GM21381 (cell line): ENCODE measurements around the gene CDK5R1.
"Not testable (repeated sequence)": the region's sequence is repeated elsewhere in the genome, so short reads cannot be mapped to it uniquely, and the experiment has no call there.

Experiments used
- ATAC-seq: cut with Tn5 transposase; IDR thresholded peaks from one replicate; pipeline ENCODE4 v1.9.1; 2021; ENCODE audit warnings: mild to moderate bottlenecking, moderate library complexity; ENCODE audit not compliant: unreplicated experiment

Gene CDK5R1

DNA sequence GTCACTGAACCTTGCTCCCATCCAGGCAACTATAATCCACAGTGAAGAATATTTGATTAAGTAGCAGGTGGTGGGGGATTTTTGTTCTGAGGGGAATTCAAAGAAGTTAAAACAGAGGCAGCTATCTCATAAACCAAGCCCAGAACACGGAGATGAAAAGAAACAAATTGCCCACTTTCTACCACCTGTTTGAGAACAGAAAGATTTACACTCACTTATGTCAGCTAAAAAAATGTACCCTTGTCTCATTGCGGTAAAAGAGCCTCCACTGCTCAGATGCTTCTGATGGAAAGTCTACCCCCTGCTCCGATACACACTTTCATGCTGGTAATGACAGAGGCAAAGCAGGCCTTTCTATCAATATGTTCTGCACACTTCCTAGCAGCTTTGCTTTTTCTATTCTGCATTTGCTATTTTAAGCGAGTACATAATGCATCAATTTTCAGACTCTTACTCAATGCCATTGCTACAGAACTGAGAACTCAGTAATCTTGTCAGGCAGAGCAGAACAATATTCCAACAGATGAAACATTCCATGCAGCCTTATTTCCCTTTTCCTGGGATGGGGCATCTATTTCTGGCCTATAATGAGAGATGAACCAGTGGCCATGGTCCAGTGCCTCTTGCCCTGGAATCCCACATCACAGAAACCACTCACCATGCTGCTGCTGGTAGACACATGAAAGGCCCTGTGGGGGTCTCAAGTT lies 29.0 kb downstream of the CDK5R1 start:
- ATAC-seq = no peak

DNA sequence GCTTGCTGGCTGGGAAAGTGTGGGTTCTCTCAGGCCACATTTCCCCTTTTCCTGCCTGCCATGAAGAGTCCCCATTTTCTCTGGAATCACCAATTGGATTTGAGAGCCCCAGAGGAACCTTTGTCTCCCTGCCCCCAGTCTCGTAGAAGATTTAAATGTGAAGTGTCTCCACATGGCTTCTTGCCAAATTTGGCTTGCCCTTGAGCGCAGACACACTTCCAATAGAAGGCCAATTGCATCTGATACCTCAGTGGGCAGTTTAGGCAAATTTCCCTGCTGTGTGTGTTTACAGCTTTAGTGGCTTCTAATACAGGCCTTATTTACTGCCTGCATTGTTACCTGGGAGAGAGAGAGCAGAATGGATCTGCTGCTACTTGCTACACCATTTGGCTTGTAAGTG lies 29.7 kb downstream of the CDK5R1 start:
- no peak for ATAC-seq

DNA sequence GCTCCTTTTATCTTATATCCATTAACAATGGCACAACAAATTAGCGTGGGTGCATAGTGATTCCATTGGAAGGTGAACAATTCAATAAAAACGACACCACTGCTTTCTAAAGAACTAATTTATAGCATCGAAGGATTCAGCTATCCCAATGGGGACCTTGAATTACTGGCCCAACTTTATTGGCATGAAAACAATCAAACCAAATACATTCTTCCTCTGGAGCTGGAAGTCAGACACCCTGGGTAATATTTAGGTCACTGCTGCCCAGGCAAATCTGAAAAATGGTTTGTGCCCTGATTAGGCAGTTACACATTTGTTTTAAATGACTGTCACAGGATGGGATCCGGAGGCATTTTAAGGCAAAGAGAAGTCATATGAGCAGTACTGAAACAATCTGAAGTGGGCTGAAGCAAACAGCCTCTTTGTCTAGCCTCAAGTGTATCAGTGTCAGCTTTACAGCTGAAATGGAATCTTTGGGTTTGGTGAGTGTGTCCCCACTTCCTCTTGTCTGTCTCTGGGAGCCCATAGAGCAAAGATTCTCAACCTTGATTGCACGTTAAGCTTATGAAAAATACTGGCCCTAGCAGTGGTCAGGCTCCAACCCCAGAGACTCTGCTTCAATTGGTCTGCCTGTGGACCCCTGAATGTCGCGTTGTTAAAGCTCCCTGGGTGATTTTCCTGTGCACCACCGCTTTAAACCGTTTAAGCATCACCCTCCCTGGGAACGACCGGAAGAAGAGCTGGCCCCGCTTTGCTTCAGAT lies 30.3 kb downstream of the CDK5R1 start:
- no peak for ATAC-seq

DNA sequence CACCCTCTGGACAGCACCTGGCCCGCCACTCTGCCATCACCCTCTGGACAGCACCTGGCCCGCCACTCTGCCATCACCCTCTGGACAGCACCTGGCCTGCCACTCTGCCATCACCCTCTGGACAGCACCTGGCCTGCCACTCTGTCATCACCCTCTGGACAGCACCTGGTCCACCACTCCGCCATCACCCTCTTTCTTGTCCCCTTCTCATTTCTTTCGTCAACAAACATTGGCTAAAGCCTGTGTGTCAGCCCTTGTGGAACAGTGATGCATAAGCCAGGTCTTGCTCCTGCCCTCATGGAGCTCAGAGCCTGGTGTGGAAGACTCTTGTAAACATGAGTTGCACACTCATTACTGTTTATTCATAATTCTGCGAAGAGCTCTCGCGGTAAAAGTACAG lies 31.2 kb downstream of the CDK5R1 start:
- no peak for ATAC-seq

DNA sequence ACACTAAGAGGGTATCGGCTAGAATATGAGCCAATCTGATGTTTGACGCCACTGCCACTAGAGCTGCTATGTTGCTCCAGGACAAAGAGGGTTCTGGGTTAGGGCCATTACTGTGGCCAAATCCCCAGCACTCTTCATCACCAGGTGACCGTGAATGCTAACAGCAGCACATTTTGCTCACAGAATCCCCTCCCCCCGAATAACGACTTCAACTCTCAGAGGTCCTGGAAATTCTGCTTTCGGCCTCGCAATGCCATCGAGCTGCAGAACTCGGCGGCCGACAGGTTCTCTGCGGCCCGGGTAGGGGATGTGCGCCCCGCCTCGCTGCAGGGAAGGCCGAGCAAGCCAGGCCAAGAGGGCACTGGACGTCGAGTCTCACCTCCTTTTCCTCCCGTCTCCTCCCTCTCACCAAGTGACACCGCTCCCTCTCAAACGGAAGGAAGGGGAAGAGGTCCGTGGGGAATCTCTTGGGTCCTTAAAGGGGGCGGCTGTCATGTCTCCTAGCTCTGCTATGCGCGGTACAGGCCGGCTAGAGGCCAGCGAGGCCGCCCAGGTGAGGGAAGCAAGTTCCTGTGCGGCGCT lies 31.9 kb downstream of the CDK5R1 start:
- ATAC-seq = no peak

DNA sequence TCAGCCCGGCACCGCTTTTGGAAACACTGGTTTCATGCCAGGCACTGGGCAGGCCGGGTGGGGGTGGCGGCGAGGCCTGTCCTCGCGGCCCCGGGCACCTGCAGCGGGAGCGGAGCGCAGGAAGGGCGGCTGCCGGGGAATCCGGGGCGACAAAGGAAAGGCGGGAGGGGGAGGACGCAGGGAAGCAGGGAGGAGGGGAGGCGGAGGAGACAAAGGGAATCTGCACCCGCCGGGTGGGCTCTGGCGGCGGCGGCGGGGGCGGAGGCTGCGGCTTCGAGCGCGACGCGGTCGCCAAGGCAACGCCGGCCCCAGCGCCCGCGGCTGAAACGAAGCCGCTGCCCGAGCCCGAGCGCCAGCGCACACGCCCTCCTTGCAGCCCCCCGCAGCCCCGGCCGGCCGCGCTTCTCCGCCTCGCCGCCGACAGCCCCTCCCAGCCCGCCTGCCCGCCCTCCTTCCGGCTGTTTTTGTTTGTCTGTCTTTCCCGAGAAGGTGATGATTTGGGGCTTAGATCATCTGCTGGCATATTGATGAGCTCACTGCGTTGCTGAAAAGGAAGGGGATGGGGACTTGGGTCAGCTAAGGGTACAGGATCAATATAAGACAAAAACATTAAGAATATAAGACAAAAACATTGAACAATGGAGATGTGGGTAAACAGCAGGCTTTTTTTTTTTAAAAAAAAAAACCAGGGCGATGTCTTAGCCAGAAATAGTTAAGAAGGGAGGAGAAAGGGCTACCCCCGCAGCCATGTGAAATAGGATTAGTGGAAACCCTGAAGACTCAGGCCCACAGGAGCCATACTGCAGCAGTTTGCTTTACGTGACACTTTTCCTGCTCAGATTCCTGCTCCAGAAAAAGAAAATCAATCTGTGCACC lies 32.7 kb downstream of the CDK5R1 start:
- peak; percentile 41 for ATAC-seq

DNA sequence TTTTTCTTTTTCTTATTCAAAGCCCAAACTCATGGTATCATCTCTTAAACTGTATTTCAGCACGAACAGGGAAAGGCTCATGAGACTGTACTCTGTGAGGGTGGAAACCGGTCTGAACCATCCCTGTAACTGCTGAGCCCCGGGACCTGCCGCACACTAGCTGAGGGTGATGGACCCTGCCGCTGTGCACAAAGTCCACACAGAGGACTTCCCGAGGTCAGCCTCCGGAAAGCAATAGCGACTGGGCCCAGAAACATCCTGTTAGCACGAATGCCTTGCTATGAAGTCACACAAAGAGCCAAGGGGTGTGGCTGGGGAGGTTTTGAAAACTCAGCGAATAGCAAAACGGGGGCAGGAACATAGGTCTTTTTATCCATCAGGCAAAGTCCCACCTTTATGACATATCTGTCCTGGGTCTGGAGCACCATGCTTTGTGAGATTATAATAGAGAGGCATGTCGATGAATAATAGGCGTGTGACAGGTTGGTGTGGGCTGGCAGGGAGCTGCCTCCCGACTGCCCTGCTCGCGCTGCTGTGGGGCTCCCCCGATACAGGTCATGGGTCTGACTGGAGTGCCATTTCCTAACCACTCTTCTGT lies 33.4 kb downstream of the CDK5R1 start:
- ATAC-seq = no peak

DNA sequence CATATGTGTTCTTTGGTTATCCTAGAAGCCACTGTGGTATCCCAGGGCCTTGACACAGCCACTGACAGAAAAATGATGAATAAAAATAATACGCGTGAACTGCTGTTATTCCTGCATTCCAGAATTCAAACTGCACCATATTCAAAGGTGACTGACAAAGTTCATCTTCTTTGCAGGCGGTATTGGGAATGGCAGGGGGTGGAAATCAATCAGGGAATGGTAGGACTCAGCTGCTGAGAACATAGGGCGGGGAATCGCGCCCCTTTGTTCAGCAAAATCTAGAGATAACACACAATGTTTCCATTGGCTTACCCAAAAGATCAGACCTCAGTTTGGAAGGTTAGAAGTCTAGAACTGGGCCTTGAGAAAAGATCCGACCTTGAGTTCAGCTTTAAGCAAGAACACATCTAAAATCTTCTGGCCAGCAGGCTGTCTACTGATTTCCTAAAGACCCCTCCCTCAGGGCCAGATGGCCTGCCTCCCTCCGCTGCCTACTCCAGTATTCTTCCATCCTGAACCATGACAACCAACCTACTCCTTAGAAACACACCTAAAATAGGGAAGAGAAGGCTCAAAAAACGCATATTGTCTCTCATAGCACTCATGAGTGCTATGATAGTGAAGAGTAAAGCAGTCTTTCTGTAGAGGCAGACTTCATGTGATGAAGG lies 34.1 kb downstream of the CDK5R1 start:
- ATAC-seq = no peak

DNA sequence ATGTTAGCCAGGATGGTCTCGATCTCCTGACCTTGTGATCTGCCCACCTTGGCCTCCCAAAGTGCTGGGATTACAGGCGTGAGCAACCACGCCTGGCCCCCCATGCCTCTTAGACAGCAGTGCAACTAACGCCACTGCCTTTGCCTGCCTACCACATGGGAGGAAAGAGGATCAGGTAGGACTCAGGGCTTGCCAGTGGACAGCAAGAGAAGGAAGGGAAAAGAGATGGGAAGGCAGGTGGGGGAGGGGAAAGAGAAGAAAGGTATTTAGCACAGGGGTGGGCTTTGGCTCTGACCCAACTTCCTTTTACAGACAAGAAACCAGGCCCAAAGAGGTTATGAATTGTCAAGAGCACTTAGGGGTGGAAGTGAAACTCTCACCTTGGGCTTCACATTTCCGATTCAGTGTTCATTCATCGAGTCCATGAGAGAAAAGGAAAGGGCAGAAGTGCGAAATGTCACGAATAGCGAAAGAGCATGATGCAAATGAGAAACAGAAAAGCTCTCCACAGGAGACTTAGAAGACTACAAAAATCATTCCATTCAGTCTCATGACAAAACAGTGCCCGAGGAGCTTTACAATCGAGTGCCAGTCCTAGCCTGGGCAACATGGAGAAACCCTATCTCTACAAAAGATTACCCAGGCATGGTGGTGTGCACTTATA lies 36.4 kb downstream of the CDK5R1 start:
- ATAC-seq = peak; percentile 45

DNA sequence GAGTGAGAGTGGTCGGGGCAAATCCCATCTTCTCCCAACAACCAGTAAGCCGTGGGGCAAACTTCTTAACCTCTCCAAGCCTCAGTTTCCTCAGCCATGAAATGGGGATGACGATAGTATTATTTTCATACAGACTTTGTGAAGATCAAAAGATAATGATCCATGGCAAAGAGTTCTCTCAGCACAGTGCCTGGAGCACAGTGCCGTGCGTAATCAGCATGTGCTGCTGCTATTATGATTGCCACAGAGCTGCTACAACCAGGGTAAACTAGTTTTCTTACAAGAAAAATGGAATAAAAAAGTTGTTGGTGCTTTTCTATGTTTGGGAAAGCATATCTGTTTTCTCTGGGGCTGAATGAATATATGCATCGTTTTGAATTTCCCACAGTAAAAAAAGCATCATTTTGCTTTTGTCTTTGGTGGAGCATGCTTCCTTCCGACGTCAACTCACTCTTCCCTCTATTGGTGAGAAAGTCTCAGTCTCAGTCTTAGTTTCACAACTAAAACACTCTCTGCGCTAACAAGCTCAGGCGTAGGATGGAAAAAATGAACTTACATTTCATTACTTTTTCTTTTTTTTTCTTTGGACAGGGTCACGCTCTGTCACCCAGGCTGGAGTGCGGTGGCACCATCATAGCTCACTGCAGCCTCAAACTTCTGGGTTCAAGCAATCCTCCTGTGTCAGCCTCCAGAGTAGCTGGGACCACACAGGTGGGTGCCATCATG lies 37.2 kb downstream of the CDK5R1 start:
- ATAC-seq = peak; percentile 42

DNA sequence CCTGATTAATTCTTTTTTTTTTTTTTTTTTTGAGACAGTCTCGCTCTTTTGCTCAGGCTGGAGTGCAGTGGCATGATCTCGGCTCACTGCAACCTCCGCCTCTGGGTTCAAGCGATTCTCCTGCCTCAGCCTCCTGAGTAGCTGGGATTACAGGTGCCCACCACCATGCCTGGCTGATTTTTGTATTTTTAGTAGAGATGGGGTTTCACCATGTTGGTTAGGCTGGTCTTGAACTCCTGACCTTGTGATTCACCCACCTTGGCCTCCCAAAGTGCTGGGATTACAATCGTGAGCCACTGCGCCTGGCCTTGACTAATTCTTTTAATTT lies 37.7 kb downstream of the CDK5R1 start:
- ATAC-seq = not testable (repeated sequence)

DNA sequence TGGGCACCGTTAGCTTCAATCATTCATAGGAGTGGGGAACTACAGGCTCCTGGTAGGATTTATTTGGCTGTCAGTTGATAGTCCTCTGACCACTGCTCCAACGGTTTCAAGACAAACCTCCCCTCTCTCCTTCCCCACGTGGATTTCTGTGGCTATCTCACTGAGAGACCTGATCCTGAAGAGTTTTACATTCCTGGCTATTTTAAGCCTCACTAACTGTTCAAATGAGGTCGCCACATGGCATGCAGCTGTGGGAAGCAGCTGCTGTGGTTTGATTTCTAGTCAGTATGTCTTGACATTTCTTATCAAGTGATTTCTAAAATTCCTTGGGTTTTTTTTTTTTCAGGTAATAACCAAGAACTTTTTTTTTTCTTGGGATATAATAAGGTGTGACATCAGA lies 38.3 kb downstream of the CDK5R1 start:
- no peak for ATAC-seq

DNA sequence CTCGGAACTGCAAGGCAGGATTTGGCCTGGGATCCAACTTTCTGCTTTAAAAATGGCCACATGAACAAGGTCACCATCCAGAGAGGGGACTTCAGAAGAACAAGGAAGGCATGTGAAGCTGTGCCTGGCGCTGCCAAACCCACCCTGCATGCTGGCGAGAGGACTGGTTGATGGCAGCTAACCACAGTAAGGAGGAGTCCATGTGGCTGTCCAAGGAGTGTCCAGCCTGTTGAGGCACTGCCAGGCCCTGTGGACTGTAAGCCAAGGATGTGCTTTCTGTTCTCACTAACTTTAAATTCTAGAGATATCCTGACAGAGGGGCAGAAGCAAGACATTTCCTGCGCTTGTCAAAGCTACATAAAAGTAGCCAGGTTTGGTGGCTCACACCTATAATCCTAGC lies 40.4 kb downstream of the CDK5R1 start:
- ATAC-seq = no peak

DNA sequence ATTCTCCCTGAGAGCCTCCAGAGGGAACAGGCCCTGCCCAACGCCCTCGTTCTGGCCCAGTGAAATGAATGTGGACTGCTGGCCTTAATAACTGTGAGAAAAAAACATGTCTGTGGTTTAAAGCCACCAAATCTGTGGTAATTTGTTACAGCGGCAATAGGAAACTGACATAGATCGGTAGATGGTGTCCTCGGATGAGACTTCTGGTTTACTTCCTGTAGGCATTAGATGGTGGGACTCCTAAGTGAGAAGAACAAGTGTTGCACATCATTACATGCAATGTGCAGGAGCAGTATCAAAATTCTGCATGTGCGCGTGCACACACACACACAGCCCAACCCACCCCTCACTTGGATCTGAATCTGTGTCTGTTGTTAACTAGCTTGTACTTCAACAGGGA lies 42.0 kb downstream of the CDK5R1 start:
- no peak for ATAC-seq

DNA sequence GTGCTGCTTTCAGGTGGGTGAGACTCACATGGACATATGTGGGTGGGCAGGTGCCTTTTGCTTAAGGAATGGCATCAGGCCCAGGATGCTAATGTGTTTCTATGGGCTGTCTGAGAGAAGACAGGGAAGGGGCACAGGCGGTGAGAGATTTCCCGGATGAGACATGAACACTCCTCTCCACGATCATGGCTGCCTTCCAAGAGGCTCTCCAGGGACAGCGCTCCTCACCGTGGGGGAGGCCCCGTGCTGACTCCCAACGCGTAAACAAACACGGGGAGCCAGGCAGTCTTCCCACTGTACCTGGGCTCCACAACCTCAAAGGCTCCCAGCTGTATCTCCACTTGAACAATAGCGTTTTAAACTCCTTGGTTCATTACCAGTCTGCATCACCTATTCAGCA lies 42.8 kb downstream of the CDK5R1 start:
- no peak for ATAC-seq

DNA sequence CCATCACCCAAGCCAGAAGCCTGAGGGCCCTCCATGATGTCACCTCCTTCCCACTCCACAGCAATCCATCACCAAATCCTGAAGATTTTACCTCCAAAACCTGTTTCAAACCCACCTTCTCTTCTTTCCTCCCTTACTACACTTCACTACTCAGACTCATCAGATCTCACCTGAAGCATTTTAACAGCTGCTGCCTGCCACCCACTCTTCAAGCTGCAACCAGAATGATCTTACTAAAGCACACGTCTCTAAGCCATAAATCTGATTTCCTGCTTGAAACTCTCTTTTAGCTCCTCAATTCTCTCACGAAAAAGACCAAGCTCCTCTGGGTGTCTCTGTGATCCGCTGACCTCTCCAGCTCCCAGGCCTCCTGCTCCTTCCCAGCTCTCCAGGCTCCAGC lies 46.5 kb downstream of the CDK5R1 start:
- ATAC-seq = no peak

DNA sequence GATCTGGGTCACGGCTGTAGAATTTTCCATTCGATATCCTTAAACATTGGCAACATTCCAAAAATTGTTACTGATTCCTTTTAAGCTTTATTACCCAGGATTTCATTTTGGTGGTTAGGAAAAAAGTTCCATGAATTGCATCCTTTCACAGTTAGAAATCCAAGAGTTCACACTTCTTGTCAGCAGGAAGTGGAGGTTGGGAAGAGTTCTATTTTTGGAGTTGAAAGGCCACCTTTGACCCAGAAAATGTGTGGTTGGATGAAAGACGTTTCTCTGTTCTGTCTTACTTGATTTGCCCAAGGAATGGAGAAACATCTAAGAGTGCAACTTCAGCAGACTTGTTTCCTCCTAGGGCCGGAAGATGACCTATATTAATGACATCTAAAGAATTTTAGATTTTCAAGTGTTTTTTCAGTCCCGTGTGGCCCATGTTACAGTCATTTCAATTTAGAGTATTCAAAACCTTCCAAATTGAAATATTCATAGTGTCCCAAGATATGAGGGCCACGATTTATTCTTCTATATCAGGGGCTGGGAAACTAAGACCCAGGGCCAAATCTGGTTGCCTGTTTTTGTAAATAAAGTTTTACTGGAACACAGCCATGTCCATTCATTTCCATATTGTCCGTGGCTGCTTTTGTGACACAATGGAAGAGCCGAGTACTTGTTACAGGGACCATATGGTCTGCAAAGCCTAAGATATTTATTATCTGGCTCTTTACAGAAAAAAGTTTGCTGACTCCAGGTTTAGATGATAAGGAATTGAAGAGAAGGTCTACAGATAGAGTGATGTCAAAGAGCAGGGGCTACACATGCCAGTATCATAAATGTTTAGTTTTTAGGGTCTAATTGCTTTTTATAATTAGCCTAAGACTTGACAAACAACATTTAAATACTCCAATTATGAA lies 50.2 kb downstream of the CDK5R1 start:
- no peak for ATAC-seq
